Hepatic stellate cell (primary cell): ENCODE results near the gene RPRD2.

ENCODE experiments used
- DNase-seq: peaks from one replicate; pipeline ENCODE4 v3.0.0; 2011; ENCODE audit warnings: low spot score

RPRD2 gene

DNA sequence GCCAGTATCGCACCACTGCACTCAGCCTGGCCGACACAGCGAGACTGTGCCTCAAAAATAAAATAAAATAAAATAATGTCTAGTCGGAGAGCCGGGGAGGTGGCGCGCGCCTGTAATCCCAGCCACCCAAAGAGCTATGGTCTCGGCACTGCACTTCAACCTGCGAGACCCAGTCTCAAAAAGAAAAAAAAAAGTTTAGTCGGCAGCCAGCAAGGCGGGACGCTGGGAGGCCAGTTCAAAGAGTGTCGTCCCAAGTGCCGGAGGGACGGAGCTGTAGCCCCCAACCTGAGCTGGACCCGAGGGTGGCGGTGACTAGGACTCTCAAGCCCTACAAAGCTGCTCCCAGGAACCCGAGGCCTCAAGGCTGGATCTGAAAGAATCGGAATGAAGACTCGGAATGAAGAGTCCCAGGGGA lies 151.0 kb downstream of the RPRD2 start:
- no peak for DNase-seq

GRCh38 chr1:150515328-150516049 lies 151.5 kb downstream of the RPRD2 start, which contains the start of gene FALEC:
FALEC (plus strand) TSS chr1:150515752.
- DNase-seq, result peak; percentile 99

DNA sequence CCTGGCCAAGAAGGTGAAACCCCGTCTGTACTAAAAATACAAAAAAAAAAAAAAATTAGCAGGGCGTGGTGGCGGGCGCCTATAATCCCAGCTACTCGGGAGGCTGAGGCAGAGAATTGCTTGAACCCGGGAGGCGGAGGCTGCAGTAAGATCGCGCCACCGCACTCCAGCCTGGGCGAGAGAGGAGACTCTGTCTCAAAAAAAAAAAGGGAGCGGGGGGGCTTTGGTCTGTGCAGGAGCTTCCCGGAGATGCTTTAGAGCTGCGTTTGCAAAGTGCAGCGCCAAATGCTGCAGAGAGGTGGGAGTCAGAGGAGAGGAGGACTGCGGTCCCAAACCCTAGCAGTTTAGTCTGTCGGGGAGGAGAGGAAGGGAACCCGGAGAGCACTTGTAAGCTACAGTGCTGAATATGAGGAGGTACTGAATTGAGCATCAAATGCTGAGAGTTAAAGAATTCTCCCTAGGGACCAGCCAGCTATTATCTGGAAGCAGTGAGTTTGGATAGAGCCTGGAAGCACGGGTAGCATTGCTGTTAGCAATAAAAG lies 152.2 kb downstream of the RPRD2 start:
- no peak for DNase-seq

- no peak for DNase-seq
These were observed 152.7 kb downstream of the RPRD2 start for GRCh38 chr1:150516616-150517015.

GRCh38 chr1:150521196-150521968 lies 157.4 kb downstream of the RPRD2 start:
- no peak for DNase-seq

- DNase-seq, result no peak
These were observed 161.4 kb downstream of the RPRD2 start for GRCh38 chr1:150525348-150525747.
